ENCODE results near the gene GSK3A. TPM values are rescaled to one million over a fixed set of nuclear protein-coding genes. Genes with fewer than 3 reads are reported as not detected.

Gene GSK3A
- total RNA-seq, 1 donor from 2014 or later: 45.5 TPM

DNA sequence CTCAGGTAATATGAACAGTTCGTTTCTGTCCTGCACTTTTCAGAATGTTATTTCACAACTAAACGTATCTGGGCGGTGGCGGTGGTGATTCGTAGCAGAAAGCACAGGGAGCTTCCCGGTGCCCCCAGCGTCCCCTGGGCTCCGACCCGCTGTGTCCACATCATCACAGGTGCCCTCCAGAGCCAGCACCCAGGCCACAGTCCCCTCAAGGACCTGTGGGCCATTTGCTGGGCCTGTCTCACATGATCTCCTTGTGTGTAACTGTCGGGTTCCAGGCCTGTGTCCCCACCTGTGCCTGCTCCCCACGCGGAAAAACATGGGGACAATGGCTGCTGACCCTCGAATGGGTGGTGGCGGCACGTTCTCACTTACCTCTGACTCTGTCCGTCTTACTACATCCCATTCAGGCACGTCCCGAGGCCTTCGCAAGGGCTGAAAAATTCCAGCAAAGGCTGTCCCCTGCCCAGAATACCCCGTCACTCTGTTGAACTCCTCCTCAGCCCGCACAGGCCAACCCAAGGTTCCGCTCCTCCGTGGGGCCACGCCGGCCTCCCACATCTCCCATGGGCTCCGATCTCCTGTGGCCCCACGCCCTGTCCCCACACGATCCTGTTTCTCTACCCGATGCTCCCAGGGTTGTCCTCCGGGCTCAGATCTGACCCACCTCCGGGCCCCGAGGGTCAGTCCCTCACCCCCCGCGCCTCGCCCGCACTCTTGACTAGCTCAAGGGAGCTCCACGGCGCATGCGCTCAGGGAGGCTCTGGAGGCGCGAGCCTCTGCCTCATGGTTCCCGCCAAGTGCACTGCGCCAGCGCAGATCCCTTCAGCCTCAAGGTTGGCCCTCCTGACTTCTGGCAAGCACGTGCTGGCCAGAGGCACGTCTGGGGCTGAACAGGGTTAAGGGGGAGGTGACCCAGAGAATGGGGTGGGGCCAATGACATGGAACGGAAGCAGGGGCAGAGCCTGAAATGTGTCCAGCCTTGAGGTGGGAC, 46.1 kb downstream of the GSK3A start:
- H3K9me3 Mint-ChIP-seq: peaks cover 9% of the 10 kb centered on the region
- peaks cover 23% of the 10 kb centered on the region for H3K36me3 Mint-ChIP-seq
- no peaks in the 10 kb centered on the region for H3K4me1 Mint-ChIP-seq
- no peak overlapping the region for H3K27ac Mint-ChIP-seq
- no peak for DNase-seq (ENCODE audit: low spot score in 2 of 2, unreplicated experiment in 2 of 2)
- TF ChIP-seq, protein P1, sequence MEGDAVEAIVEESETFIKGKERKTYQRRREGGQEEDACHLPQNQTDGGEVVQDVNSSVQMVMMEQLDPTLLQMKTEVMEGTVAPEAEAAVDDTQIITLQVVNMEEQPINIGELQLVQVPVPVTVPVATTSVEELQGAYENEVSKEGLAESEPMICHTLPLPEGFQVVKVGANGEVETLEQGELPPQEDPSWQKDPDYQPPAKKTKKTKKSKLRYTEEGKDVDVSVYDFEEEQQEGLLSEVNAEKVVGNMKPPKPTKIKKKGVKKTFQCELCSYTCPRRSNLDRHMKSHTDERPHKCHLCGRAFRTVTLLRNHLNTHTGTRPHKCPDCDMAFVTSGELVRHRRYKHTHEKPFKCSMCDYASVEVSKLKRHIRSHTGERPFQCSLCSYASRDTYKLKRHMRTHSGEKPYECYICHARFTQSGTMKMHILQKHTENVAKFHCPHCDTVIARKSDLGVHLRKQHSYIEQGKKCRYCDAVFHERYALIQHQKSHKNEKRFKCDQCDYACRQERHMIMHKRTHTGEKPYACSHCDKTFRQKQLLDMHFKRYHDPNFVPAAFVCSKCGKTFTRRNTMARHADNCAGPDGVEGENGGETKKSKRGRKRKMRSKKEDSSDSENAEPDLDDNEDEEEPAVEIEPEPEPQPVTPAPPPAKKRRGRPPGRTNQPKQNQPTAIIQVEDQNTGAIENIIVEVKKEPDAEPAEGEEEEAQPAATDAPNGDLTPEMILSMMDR (IDR thresholded peaks at IDR 0.05; ENCODE audit: unreplicated experiment): no peak
- H3K4me3 Mint-ChIP-seq: no peak overlapping the region
- H3K27me3 Mint-ChIP-seq (ENCODE audit: low read depth): peaks cover 27% of the 10 kb centered on the region

GRCh38 chr19:42193706-42194105, 48.7 kb downstream of the GSK3A start:
- peaks cover 41% of the 10 kb centered on the region for H3K27me3 Mint-ChIP-seq (ENCODE audit: low read depth)
- no peak for DNase-seq (ENCODE audit: low spot score in 2 of 2, unreplicated experiment in 2 of 2)
- H3K36me3 Mint-ChIP-seq: peaks cover 8% of the 10 kb centered on the region
- H3K4me1 Mint-ChIP-seq: no peaks in the 10 kb centered on the region
- H3K4me3 Mint-ChIP-seq: no peak overlapping the region
- peaks cover 9% of the 10 kb centered on the region for H3K9me3 Mint-ChIP-seq
- TF ChIP-seq, protein P1 (IDR thresholded peaks at IDR 0.05; ENCODE audit: unreplicated experiment): no peak
- H3K27ac Mint-ChIP-seq: no peak overlapping the region

DNA sequence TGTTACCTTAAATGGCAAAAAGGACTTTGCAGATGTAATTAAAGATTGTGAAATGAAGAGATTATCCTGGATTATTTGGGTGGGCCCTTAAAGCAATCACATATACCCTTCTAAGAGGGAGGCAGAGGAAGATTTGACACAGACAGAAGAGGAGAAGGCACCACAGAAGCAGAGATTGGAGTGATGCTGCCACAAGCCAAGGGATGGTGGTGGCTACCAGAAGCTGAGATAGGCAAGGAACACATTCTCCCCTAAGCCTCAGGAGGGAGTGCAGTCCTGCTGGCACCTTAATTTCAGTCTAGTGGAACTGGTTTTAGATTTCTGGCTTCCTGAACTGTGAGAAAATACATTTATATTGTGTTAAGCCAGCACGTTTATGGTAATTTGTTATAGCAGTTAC, 49.1 kb downstream of the GSK3A start:
- H3K4me3 Mint-ChIP-seq: no peak overlapping the region
- H3K36me3 Mint-ChIP-seq: peaks cover 5% of the 10 kb centered on the region
- peaks cover 9% of the 10 kb centered on the region for H3K9me3 Mint-ChIP-seq
- no peak for DNase-seq (ENCODE audit: low spot score in 2 of 2, unreplicated experiment in 2 of 2)
- no peak overlapping the region for H3K27ac Mint-ChIP-seq
- no peaks in the 10 kb centered on the region for H3K4me1 Mint-ChIP-seq
- peaks cover 41% of the 10 kb centered on the region for H3K27me3 Mint-ChIP-seq (ENCODE audit: low read depth)
- TF ChIP-seq, protein P1 (IDR thresholded peaks at IDR 0.05; ENCODE audit: unreplicated experiment): no peak

DNA sequence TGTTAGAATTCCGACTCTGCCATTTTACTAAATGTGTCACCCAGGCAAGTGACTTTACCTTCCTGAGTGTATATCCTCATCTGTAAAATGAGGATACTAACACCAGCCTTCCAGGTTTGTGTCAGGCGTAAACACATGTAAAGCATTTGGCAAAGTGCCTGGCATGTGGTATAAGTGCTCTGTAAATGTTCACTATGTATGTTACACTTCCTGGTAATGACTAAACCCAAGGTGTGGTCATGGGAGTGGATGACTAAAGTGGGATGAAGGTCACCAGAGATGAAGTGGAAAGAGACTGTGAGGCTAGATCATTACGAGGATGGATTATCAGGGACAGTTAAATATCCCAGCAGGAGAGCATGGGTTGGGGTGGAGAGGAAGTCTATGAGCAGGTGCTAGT, 50.5 kb downstream of the GSK3A start:
- no peak overlapping the region for H3K4me3 Mint-ChIP-seq
- peaks cover 9% of the 10 kb centered on the region for H3K9me3 Mint-ChIP-seq
- H3K36me3 Mint-ChIP-seq: no peaks in the 10 kb centered on the region
- TF ChIP-seq, protein P1 (IDR thresholded peaks at IDR 0.05; ENCODE audit: unreplicated experiment): no peak
- DNase-seq (ENCODE audit: low spot score in 2 of 2, unreplicated experiment in 2 of 2): no peak
- no peak overlapping the region for H3K27ac Mint-ChIP-seq
- H3K27me3 Mint-ChIP-seq (ENCODE audit: low read depth): peaks cover 43% of the 10 kb centered on the region
- no peaks in the 10 kb centered on the region for H3K4me1 Mint-ChIP-seq

DNA sequence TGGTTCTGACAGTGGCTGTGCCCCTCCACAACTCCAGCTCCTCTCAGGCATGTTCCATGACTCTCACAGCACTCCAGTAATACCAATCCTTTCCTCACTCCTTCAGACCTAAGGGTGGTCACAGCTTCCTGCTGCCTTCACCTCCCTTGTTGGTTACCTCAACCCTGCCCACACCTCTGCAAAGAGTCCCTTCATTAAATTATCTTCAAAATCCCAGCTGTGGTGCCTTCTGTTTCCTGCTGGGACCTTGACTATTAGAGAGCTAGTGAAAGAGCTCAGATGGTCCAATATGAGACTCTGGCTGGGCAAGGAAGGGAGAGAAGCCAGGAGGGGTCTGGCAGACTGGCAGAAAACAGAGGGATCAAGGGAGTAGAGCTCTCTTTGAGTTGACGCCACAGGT, 51.1 kb downstream of the GSK3A start:
- no peaks in the 10 kb centered on the region for H3K4me1 Mint-ChIP-seq
- peaks cover 9% of the 10 kb centered on the region for H3K9me3 Mint-ChIP-seq
- H3K4me3 Mint-ChIP-seq: no peak overlapping the region
- no peak overlapping the region for H3K27ac Mint-ChIP-seq
- H3K27me3 Mint-ChIP-seq (ENCODE audit: low read depth): peaks cover 49% of the 10 kb centered on the region
- no peak for DNase-seq (ENCODE audit: low spot score in 2 of 2, unreplicated experiment in 2 of 2)
- no peaks in the 10 kb centered on the region for H3K36me3 Mint-ChIP-seq
- TF ChIP-seq, protein P1 (IDR thresholded peaks at IDR 0.05; ENCODE audit: unreplicated experiment): no peak

Data from mesothelial cell of epicardium (in vitro differentiated cells).